ENCODE measurements around the gene MRPS23.
A peak's percentile ranks its signal among the peaks of the same experiment; 100 is the strongest.

Gene MRPS23

DNA sequence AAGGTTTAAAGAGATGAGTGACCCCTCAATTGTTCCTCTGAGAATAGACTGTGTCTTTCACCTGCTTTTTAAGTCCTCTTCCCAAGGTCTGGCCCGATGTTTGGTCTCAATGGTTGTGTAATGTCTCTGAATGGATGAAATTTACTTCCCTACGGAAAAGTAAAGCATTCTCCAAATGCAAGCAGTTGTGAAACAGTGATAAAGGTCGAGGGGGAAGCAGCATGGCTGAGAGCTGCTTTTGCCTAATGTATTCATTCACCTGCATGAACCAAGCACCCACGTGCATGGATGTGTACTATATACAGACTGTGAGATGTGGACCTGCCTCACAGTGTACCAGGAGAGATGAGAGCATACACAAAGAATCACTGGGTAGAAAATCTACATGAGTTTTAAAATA is 11.4 kb downstream of the MRPS23 start:
- DNase-seq (ENCODE audit: low spot score) = no peak

DNA sequence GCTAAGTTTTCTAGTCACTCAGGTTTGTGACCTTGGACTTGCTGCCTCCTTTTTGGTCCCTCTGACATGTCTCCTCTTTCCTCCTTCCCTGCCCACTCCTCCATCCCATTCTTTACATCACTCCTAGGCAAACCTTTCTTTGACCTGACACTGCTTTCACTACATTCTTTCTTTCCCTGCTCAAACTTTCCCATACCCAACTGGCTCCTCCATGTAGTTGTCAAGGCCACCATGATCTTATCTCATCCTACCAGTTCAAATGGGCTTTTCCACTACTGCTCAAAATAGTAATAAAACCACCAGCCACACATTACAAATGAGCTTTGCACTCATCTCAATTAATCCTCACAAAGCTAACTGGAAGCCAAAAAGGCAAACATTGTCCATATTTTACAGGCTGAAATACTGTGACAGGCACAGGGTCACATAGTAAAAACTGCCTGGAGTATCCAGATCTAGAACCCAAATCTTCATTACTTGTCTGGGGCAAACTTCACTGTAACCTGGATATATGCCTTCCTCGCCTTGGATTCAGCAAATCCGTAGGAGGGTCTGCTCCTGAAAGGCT is 14.4 kb downstream of the MRPS23 start:
- DNase-seq (ENCODE audit: low spot score) = no peak

DNA sequence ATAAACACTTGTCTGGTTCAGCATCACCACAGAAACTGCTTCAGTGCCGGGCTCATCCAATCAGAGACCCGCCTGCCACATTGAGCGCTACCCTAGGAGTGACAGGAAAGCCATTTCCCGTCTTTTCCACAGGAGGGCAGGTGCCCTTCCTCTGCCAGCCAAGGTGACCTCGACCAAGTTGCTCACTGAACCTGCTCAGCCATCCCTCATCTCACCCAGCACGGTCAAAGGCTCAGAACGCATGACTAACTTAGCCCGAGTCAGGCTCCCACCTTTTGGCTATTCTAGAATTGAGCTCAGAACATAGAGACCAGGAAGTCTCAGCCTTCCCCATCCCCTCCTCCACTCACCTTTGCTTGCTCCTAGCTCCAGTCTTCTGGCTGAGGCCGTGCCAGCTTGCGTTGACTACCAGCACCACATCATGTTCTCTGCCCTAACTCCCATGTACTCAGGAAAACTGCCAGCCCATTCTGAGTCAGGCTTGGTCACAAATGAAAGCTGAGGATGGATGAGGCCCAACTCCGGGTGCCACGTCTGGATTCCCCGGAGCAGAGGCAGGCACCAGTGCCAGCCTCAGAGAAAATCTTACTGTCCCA is 15.6 kb downstream of the MRPS23 start:
- no peak for DNase-seq (ENCODE audit: low spot score)

DNA sequence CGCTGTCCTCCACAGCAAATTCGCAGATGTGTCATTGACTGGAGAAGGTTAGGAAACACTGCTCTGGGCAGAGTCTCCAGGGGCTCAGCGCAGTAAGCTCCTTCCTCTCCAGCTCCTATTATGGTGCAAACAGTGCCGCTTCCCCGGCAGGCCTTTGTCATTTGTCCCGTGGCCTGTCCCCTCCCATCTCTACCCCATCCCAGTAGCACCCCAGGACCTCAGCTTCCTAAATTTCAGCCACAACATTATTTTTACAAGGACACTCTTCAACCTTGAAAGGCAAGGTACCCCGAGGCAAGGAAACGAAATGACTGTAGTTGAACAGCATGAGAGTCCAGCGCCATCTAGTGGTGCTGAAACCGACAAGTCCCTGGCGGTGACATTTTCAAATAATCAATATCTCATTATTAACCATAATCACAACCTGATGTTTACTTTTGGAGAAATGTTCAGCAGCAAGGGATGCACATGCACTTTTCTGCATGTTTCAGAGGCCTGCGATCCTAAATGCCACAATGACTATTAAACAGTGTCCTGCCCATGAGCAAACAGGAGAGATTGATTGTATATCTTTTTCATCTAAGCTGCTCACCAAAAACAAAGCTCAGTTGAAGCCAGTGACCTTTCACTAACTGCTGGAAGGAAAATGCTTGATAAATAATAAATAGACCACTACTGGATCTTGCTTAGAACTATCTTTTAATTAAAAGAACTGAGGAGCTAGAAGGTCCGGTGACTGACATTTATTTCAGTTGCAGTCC is 16.5 kb downstream of the MRPS23 start:
- DNase-seq (ENCODE audit: low spot score) = peak; percentile 42

DNA sequence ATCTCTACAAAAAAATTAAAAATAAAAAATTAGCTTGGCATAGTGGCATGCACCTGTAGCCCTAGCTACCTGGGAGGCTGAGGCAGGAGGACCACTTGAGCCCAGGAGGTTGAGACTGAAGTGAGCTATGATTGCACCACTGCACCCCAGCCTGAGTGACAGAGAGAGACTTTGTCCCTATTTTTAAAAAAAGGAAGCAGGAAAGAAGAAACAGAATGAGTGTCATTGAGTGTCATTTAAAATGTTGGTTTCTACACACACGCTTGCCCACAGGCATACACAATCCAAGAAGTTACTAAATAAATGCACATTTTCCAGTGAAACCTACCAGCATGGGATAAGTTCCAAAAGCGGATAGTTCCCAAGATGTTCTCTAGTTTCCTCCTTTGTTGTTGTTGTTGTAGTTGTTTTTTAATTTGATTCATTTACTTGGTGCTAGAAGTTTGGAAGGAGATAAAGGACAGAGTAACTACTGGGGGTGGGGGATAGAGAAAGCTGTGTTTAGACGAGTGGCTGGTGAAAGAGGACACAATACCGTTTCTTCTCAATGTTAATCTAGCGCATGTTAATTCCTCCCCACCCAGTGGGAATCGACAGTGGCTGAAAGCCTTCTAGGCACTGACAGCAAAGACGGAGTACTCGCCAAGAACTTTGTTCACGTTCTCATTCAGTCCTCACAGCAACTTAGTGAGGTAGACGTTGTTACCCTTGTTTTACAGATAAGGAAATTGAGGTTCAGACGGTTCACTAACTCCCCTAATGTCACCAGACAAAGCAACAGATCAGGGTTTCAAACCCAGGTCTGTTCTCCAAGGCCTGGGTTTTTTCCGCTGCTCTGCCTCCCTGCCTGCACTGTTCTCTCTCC is 17.3 kb downstream of the MRPS23 start:
- DNase-seq (ENCODE audit: low spot score) = no peak

DNA sequence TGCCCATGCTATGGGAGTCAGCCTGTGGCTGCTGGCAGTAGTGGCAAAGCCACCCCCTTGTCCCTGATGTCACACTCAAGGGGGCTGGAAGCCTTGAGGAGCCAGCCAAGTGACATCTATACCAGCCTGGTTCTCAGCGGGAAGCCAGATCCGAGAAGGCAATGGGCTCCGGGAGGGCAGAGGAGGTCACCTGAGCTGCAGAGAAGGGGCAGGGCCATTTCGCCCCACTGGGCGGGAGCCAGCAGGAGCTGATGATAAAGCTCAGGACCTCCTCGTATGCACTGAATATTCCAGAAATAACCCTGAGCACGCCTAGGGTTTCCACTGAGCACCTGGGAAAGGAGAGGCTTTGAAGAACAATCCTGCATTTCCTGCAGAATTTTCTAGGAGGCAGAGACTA is 19.0 kb downstream of the MRPS23 start:
- DNase-seq (ENCODE audit: low spot score) = no peak

DNA sequence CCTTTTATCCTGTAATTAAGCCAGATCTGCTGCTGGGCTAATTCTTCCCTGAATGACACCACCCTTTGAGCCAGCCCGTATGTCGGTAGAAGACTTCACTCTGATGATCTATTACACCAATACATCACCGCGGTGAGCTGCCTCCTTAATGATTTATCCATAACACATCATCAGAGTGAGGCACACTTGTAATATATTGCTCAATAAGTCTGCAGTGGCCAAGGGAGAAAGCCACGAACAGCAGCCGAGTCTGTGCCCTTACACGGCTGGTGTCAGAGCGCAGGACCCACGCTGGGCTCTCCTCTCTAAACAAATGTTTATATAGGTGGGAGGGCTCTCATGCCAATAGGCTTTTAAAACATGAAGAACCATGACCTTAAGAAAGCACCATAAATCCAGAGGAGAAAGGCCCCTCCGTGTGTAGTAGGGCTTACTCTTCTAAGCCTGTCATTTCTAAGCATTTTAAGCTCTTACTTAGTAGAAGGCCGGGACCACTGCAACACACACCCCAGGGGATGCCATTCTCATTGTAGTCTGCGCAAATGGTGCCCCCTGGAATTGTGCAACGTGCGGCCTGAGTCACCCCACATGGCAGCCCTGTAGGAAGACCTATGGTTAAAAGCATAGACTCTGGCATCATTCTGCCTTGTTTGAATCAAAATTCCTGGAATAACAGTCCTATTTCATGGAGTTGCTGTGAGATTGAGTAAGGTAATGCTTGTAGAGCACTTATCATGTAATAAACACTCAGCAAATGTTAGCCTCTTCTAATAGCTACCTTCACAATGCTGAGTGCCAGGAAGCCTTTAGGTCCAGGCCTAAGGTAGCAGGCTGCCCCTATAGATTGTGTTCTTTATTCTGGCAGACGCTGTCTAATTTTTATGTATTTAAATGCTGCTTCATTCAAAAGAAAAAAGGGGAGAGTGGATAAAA is 26.1 kb downstream of the MRPS23 start:
- no peak for DNase-seq (ENCODE audit: low spot score)

DNA sequence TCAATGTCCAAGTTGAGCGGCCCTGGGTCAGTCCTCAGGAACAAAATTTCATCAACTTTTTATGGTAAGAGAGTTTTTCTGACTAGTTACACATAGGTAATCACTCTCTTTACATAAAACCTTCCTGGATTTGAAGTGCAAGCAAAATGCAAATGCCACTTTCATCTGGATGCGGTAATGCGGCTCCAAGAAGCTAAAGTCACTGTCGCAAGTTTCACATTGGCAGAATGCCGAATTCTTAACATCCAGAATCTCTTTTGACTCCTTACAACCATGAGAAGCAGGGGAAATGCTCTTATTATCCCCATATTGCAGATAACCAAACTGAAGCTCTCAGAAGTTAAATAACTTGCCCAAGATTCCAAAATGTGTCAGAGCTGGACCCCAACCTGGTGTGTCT is 30.0 kb downstream of the MRPS23 start:
- no peak for DNase-seq (ENCODE audit: low spot score)

DNA sequence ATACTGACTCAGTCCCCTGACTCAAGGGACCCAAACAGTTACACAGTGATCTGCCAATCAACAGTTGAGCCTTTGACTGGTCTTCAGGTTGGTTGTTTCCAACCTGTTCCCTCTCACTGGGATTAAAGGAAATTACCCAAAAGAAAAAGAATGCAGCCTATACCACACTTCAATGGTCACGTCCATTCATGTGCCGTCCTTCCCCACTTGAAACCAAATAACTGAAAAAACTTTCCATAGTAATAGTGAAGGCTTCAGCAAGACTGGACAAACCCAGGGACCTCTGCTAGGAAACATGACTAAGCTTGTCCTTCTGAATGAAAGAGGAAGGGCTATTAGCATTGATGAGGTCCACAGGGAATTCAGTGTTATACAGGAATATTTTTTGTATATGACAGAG is 30.6 kb downstream of the MRPS23 start:
- DNase-seq (ENCODE audit: low spot score) = no peak

DNA sequence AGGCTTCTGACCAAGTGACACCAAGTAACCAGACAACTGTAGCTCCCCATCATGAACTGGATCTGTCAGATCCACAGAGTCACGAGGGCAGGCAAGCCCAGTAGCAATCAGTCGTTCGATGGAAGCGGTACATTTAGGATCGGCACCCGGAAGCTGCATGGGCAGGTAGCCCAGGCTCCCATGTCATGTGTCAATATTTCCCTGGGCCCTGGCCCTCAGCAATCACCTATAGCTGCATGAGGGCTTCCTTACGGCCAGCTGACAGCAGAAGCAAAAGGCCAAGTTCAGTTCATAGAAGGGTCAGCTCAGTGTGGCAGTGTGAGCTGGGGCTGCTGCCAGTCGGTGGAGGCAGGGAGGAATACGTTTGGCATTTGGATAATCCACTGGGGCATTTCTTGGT is 31.8 kb downstream of the MRPS23 start:
- DNase-seq (ENCODE audit: low spot score) = no peak

DNA sequence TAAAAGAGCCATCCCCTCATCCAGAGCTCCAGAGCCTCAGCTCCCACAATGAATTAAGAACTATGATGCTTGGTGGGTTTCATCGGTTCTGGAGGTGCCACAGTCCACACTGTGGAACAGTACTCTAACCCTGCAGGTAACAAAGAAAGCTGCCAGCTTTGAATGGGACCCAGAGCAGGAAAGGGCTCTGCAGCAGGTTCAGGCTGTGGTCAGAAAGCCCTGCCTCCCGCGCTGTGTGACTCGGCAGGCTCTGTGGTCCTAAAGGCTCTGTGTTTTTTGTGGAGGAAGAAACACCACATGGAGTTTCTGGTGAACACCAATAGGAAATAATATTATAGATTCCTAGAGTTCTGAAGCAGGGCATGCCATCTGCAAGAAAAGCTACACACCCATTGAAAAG is 32.5 kb downstream of the MRPS23 start:
- DNase-seq (ENCODE audit: low spot score) = no peak

DNA sequence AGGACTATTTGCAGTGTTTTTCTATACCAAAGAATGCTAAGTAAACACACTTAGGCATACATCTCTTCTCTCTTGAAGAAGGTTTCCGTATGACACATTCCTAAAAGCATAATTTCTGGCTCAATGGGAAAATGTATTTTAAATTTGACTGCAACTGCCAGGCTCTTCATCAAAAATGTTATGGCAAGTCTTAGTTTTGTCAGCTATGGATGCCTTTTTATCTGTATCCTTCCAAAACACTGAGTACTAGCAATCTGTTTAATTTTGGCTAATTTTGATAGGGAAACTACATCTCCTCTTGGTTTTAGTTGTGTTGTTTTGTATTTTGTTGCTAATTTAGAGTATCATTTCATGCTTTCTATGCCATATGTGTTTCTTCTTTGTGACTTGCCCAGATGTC is 35.4 kb downstream of the MRPS23 start:
- DNase-seq (ENCODE audit: low spot score) = no peak

DNA sequence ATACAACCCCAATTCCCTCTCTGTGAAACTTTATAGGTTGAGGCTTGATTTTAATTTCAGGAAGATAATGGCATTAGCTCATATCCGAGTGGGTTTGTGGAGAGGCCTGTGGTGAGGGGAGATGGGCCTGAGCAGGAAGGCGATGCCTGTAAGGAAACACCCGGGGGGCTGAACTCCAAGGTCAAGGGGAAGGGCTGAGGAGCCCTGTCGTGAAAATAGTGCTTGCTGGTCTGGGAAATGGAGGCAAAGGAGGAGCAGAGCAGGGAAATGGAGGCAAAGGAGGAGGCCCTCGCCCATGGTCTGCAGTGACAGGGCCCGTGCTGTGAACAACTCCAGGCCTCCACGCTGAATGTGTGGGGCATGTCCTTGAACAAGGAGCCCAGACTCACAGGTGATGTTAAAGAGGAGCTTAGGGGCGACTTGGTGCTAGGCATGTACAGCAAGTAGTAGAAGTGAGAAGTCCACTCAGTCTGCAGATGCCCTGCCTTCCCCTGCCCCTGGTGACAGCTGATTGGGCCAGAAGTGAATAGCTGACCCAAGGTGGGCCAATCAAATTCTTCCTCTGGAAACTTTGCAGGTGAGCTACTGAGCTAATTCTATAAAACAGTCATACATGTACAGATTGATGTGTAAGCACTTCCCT is 38.1 kb downstream of the MRPS23 start:
- DNase-seq (ENCODE audit: low spot score) = no peak

DNA sequence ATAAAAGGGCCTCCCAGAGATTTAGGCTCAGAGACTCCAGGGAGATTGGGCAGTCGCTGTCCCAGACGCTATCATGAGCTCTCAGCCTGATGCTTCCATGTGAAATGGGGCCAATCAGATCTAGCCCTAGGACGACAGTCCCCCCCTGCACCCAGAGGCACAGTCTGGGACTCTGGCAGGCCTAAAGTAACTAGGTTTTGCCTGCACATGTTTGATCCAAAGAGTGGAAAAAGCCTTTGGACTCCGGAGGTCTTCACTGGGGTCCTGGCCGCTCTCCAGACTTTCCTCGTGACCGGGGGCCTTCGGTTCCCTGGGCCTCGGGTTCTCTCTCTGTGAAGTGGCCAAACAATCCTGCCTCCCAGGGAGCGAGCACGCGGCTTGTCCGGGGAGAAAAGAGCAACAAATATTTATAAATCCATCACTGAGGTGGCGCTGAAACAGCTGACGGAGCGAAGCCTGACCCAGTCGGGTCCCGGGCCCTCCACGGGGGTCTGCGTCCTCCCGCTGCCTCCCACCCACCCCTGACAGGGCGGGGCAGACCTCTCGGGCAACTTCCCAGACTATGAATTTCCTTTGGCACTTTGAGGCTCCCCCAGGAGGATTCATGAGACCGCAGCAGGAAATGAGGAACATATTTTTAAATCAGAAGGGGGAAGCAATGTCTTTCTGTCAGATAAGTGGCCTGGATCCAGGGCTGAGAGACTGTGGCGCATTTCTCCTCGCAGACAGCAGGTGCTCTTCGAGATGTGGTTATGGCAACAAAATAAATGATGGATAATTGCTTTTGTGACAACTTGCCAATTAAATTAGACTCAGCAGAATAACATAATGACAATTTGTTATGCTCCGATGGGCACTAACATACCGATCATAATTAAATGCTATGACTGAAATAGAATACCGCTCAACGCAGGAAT is 38.9 kb downstream of the MRPS23 start:
- no peak for DNase-seq (ENCODE audit: low spot score)

DNA sequence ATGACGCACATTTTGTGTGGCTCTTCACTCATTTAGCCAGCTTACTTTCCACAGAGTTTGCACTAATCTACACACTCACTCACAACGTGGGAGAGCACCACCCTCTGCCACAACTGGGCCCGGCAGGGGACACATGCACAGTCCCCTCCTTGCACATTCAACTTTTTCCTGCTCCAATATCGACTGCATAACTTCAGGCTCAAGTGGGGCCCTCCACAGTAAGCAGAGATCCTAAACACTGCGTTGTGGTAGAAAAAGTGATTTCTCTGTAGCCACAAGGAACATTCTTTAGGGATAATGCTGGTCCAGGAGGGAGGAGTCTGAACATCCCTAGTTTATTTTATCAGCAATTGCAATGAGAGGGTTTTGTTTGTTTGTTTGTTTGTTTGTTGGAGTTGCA is 40.0 kb downstream of the MRPS23 start:
- DNase-seq (ENCODE audit: low spot score) = no peak

DNA sequence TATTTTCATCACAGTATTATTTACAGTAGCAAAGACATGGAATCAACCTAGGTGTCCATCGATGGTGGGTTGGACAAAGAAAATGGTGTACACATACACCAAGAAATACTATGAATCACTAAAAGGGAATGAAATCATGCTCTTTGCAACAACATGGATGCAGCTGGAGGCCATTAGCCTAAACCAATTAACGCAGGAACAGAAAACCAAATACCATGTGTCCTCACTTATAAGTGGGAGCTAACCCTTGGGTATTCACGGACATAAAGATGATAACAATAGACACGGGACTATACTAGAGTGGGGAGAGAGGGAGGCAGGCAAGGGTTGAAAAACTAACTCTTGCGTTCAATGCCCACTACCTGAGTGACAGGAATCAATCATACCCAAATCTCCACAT is 41.0 kb downstream of the MRPS23 start:
- DNase-seq (ENCODE audit: low spot score) = no peak

DNA sequence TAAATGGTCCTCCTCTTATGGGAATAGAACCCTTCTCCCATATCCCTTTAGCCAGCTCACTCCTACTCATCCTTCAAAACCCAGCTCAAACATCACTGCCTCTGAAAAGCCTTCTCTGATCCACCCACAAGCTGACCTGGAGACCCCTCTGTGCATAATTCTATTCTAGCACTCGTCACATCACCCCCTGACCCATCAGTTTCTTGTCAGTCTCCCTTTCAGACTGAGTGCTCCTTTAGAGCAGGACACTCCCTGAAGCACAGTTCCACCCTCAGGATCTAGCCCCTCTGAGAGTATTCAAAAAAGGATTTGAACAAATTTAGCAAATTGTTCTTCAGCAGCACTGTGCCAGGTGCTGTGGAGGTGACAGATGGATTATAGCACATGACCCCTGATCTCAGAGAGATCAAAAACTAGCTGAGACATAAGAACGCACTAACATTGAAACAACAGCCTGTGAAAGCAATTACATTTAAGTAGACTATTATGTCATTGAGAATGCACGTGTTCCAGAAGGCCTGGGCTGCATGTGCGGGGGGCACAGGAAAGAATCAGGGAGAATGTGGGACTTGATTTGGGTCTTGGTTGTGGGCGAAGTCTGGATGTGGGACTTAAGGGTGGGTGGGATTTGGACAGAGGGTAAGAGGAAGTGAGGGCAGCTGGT is 43.5 kb downstream of the MRPS23 start:
- DNase-seq (ENCODE audit: low spot score) = no peak

DNA sequence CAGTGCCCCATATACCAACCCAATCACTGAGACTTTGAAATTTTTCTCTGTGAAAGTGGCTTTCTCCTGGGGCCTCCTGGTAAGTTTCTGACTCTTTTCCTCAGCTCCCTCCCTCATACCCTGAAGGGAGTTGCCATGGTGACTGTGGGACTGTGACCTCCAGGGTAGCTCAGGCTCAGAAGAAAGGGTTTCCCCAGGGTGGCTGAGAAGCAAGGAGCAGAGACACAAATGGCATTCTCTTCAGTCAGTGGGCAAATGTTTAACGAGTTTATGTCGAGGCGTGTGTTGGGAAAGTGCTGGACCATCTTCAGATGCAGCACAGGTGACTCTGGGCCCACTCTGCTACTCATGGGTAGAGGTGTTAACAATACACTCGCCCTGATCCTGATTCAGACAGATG is 46.8 kb downstream of the MRPS23 start:
- DNase-seq (ENCODE audit: low spot score) = no peak

DNA sequence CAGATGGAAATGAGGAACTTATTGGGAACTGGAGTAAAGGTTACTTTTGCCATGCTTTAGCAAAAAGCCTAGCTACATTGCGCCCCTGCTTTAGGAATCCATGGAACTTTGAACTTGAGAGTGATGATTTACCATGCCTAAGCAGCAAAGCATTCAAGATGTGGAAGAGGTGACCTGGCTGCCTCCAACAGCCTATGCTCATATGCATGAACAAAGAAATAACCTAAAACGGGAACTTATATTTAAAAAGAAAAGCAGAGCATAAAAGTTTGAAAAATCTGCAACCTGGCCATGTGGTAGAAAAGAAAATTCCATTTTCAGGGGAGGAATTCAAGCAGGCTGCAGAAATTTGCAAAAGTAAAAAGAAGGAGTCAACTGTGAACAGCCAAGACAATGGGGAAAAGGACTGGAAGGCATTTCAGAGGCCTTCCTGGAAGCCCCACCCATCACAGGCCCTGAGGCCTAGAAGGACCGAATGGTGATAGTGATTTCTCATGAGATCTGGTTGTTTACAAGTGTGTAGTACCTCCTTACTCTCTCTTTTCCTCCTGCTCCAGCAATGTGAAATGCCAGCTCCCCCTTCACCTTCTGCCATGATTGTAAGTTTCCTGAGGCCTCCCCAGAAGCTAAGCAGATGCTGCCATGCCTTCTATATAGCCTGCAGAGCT is 48.7 kb downstream of the MRPS23 start:
- DNase-seq (ENCODE audit: low spot score) = no peak

Data from LoVo (cell line).